Ectodermal cell (in vitro differentiated cells): ENCODE measurements around the gene SERPINB7.
"Not testable (repeated sequence)": the region's sequence is repeated elsewhere in the genome, so short reads cannot be mapped to it uniquely, and the experiment has no call there.

Experiments
- H3K27ac ChIP-seq: 2 replicates; pipeline ENCODE4 v1.7.0; 2013; ENCODE audit warnings: mild to moderate bottlenecking, low read depth, low read length; ENCODE audit not compliant: insufficient read depth, poor library complexity, severe bottlenecking
- H3K27me3 ChIP-seq: 2 replicates; pipeline ENCODE4 v1.7.0; 2013; ENCODE audit warnings: mild to moderate bottlenecking, low read length; ENCODE audit not compliant: insufficient read depth, control insufficient read depth, poor library complexity, severe bottlenecking
- H3K36me3 ChIP-seq: one replicate; pipeline ENCODE4 v1.7.0; 2013; ENCODE audit warnings: low read length; ENCODE audit not compliant: control insufficient read depth, insufficient read depth
- H3K4me1 ChIP-seq: one replicate; pipeline ENCODE4 v1.7.0; 2013; ENCODE audit warnings: low read length; ENCODE audit not compliant: control insufficient read depth, insufficient read depth
- H3K4me3 ChIP-seq: 2 replicates; pipeline ENCODE4 v1.7.0; 2013; ENCODE audit warnings: low read depth, low read length, control low read depth; ENCODE audit not compliant: insufficient read depth
- H3K9me3 ChIP-seq: 2 replicates; pipeline ENCODE4 v1.7.0; 2013; ENCODE audit warnings: mild to moderate bottlenecking, low read length, moderate library complexity; ENCODE audit not compliant: control insufficient read depth
- WGBS, 2 experiments: methylation state at CpG; one replicate each; pipeline ENCODE4 v1.1.7; 2013; ENCODE audit warnings: missing lambda C conversion rate in 2 of 2; 5-methylcytosine and 5-hydroxymethylcytosine counted together

Gene SERPINB7

DNA sequence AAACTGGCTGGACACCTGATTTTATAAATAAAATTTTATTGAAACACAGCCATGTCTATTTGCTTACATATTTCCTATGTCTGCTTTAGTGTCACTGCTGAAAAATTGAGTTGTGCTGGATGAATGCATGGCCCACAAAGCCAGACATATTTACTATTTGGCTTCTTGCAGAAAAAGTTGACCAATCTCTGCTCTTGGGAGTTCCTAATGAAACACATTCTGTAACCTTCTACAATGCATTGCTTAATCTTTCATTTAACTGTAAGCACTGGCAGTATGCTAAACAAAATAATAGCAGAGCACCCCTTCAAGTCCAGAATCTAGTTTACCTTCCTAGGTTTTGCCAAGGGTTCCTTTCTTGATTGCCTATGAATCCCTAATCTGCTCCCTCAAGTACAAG, 17.7 kb upstream of the SERPINB7 start:
- Histone ChIP-seq H3K9me3 (peaks cover 4% of the 10 kb centered on the region), H3K4me3 (no peak overlapping the region), H3K36me3 (no peaks in the 10 kb centered on the region), H3K27me3 (no peaks in the 10 kb centered on the region), H3K4me1 (no peaks in the 10 kb centered on the region), H3K27ac (no peak overlapping the region)

DNA sequence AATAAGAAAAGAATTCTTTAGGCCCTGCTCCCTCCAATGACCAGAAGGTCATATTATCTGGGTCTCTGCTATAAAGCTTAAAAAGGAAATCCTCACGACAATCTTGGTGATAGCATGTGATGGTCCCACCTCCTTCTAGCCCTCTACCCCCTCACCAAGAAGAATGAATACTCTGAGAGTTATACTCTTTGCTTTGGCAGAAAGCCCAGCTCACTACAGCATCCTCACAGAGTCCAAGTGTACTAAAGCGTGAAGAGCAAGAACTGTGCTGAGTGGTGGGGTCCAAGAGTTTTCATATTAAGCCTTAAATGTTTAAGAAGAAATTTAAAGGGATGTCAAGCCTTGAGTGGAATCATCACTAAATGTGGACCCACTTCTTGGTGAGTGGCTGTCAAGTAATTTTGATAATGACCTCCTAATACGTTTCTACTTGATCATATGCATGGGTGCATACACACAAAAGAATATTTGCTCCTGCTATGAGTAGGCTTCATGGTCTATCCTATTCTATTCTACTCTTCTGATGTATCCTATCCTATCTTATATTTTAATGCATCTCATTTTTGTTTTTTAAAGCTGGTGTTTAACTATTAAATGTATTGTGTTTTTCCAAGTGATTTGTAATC, 16.5 kb upstream of the SERPINB7 start:
- Histone ChIP-seq H3K27me3 (no peaks in the 10 kb centered on the region), H3K27ac (no peak overlapping the region), H3K9me3 (peaks cover 4% of the 10 kb centered on the region), H3K36me3 (no peaks in the 10 kb centered on the region), H3K4me3 (no peak overlapping the region), H3K4me1 (no peaks in the 10 kb centered on the region)
- 89 to 100% methylated on average over 2 to 3 of the region's 3 CpGs for WGBS, 2 experiments

DNA sequence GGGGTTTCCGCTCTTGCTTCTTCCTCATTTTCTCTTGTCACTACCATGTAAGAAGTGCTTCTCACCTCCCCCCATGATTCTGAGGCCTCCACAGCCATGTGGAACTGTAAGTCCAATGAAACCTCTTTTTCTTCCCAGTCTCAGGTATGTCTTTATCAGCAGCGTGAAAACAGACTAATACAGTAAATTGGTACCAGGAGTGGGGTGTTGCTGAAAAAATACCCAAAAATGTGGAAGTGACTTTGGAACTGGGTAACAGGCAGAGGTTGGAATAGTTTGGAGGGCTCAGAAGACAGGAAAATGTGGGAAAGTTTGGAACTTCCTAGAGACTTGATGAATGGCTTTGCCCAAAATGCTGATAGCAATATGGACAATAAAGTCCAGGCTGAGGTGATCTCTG, 15.4 kb upstream of the SERPINB7 start:
- 91 to 92% methylated on average over 2 of the region's 2 CpGs for WGBS, 2 experiments

DNA sequence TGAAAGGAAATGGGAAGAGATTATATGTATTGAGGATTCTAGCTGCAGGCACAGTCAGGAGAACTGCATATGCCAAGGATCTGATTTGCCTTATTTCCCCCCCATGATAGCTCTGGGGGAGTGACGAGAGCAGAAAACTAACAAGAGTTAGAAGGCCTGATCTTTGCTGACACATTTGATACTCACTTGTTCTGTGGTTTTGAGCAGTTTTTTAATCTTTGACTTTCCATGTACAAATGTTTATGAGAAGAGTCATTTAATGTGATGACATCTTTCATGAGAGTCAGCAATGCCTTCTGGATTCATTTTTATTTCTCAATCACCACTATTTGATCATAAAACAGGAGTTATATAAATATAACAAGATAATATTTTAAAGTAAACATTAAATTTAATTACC, 12.7 kb upstream of the SERPINB7 start:
- WGBS, 2 experiments: 88 to 100% methylated on average over 1 of the region's 1 CpG
- no peaks in the 10 kb centered on the region for H3K27me3 ChIP-seq
- H3K36me3 ChIP-seq: no peaks in the 10 kb centered on the region
- peaks cover 4% of the 10 kb centered on the region for H3K9me3 ChIP-seq
- no peaks in the 10 kb centered on the region for H3K4me1 ChIP-seq
- H3K27ac ChIP-seq: no peak overlapping the region
- no peak overlapping the region for H3K4me3 ChIP-seq

More for the DNA sequence above, 15.4 kb upstream of the SERPINB7 start:
- H3K4me1 ChIP-seq, H3K9me3 ChIP-seq, H3K27ac ChIP-seq, H3K27me3 ChIP-seq, H3K4me3 ChIP-seq, H3K36me3 ChIP-seq: not testable (repeated sequence)

DNA sequence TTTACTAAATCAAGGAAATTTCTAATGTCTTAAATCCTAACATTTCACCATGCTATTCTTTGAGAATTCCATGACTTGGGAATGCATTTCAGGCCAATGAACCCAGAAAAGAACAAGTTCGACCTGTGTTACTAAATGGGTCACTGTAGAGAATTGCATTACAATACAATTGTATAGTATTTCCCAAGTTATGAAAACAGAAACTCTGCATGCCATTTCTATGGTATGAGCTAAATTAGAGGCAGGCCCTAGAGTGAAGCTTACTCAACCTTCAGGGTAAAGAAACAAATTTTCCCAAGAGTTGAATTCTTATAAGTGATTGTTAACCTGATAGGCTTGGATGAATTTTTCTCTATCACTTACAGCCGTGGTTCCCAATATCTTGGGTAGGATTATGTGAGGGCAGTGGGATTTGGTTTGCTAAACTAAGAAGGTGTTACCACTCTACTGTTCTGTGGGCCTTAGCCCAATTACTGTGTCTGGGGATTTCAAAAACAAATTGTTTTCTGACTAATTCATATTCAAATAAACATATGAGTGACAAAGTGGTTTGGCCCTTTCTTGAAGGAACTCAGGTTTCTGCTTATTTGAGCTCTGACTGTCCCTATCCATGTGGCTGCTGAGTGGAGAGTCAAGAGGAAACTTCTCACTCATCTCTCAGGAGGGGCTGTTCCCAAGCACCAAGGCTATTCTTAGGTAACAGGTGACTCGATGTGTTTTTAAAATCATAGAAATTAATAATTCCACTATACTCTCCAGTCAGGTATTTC, 11.2 kb upstream of the SERPINB7 start:
- no peak overlapping the region for H3K27ac ChIP-seq
- WGBS, 2 experiments: 94 to 100% methylated on average over 2 of the region's 3 CpGs

DNA sequence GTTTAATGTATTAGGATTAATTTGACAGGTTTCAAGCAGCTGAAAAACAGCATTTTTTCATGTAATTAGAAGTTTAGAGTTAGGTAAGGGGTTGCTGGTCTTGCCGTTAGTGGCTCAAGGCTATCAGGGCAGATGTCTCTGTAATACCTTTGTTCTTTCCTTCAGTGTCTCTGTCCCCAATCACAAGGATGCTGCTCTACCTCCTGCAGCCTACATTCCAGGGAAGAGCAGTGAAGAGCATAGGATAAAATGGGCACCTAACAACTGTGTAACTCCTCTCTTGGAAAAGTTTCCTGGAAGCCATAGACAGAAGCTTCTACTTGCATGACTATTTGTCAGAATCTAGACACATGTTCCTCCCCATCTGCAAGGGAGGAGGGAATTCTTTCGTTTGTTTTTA, 9.4 kb upstream of the SERPINB7 start:
- 69 to 89% methylated on average over 1 to 2 of the region's 2 CpGs for WGBS, 2 experiments
- H3K9me3 ChIP-seq: no peaks in the 10 kb centered on the region
- H3K27me3 ChIP-seq: no peaks in the 10 kb centered on the region
- H3K4me3 ChIP-seq: no peak overlapping the region
- H3K4me1 ChIP-seq: no peaks in the 10 kb centered on the region
- H3K27ac ChIP-seq: no peak overlapping the region
- H3K36me3 ChIP-seq: no peaks in the 10 kb centered on the region

More for the DNA sequence above, 11.2 kb upstream of the SERPINB7 start:
- Histone ChIP-seq H3K9me3 (peaks cover 4% of the 10 kb centered on the region), H3K4me3 (no peak overlapping the region), H3K27me3 (no peaks in the 10 kb centered on the region), H3K4me1 (no peaks in the 10 kb centered on the region), H3K36me3 (no peaks in the 10 kb centered on the region)

GRCh38 chr18:63773551-63773950, 1.7 kb upstream of the SERPINB7 start:
- 93 to 100% methylated on average over 2 of the region's 3 CpGs for WGBS, 2 experiments
- no peaks in the 10 kb centered on the region for H3K4me1 ChIP-seq
- H3K27ac ChIP-seq: no peak overlapping the region
- no peaks in the 10 kb centered on the region for H3K36me3 ChIP-seq
- no peaks in the 10 kb centered on the region for H3K27me3 ChIP-seq
- no peaks in the 10 kb centered on the region for H3K9me3 ChIP-seq
- no peak overlapping the region for H3K4me3 ChIP-seq

DNA sequence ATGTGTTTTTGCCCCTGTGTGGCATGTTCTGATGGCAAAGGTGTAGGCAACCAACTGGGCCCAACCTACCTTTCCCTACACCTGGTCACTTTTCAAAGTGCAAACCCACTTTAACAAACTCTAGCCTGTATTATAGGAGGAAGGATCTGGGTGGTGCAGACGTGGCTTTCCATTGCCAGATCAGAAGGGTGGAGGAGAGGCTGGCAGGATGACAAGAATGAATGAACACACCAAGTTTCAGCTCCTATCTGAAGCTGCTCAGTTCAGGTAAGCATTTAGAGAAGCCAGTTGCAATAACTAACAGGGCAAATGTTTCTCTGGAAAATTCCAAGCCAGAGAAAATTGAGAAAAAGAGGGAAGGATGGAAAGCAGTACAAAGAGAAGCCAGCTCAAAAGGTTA, 707 bp upstream of the SERPINB7 start:
- no peaks in the 10 kb centered on the region for H3K4me1 ChIP-seq
- WGBS, 2 experiments: 94 to 100% methylated on average over 1 of the region's 1 CpG
- H3K27ac ChIP-seq: no peak overlapping the region
- H3K9me3 ChIP-seq: no peaks in the 10 kb centered on the region
- H3K27me3 ChIP-seq: no peaks in the 10 kb centered on the region
- H3K4me3 ChIP-seq: no peak overlapping the region
- no peaks in the 10 kb centered on the region for H3K36me3 ChIP-seq

- no peaks in the 10 kb centered on the region for H3K4me1 ChIP-seq
- no peak overlapping the region for H3K4me3 ChIP-seq
- no CpG with 5 or more reads among the region's 1 CpG for WGBS, 2 experiments
- no peaks in the 10 kb centered on the region for H3K36me3 ChIP-seq
- H3K27me3 ChIP-seq: no peaks in the 10 kb centered on the region
- no peaks in the 10 kb centered on the region for H3K9me3 ChIP-seq
- H3K27ac ChIP-seq: no peak overlapping the region
Measured at GRCh38 chr18:63779386-63779785, 4.2 kb downstream of the SERPINB7 start.

DNA sequence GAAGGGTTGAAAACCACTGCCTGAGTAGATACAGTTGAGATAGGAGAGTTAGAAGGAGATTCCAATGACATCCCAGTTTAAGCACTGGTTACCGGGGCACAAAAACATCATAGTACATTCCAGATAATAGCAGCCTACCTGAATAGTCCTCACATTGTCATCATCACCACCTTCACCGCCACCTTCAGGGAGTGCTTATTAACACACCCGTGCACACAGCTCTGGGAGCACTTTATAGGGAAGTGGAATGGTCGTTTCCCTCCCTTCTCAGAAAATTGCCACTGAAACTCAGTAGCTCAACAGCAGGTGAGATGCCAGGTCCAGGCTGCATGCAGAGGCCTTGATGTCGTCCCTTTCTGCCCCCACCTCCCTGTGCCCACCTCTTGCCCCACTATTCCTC, 8.2 kb downstream of the SERPINB7 start:
- no peaks in the 10 kb centered on the region for H3K36me3 ChIP-seq
- WGBS, 2 experiments: 84 to 87% methylated on average over 5 of the region's 5 CpGs
- H3K4me3 ChIP-seq: no peak overlapping the region
- H3K27me3 ChIP-seq: no peaks in the 10 kb centered on the region
- H3K4me1 ChIP-seq: no peaks in the 10 kb centered on the region
- no peak overlapping the region for H3K27ac ChIP-seq
- H3K9me3 ChIP-seq: no peaks in the 10 kb centered on the region
